BLaER1 (cell line): Measurements from ENCODE around the gene GBE1.
A peak's percentile ranks its signal among the peaks of the same experiment; 100 is the strongest.

Source experiments
- H3K27ac ChIP-seq: shearing (Covaris generic); formaldehyde crosslinking; 2 replicates; pipeline ENCODE4 v1.8.1; 2022
- H3K27me3 ChIP-seq: shearing (Covaris generic); formaldehyde crosslinking; 2 replicates; pipeline ENCODE4 v1.8.1; 2022
- H3K36me3 ChIP-seq: shearing (Covaris generic); formaldehyde crosslinking; 2 replicates; pipeline ENCODE4 v1.8.1; 2022
- H3K4me1 ChIP-seq: shearing (Covaris generic); formaldehyde crosslinking; 2 replicates; pipeline ENCODE4 v1.8.1; 2022
- H3K4me2 ChIP-seq: shearing (Covaris generic); formaldehyde crosslinking; 2 replicates; pipeline ENCODE4 v1.8.1; 2022
- H3K4me3 ChIP-seq: shearing (Covaris generic); formaldehyde crosslinking; 2 replicates; pipeline ENCODE4 v1.8.1; 2022
- H3K9ac ChIP-seq: shearing (Covaris generic); formaldehyde crosslinking; 2 replicates; pipeline ENCODE4 v1.8.1; 2022
- H3K9me3 ChIP-seq: shearing (Covaris generic); formaldehyde crosslinking; 2 replicates; pipeline ENCODE4 v1.8.1; 2022
- H4K20me1 ChIP-seq: shearing (Covaris generic); formaldehyde crosslinking; 2 replicates; pipeline ENCODE4 v1.8.1; 2022
- Cebpa-rat ChIP-seq: shearing (Covaris generic); IDR thresholded peaks from 2 replicates; pipeline ENCODE4 v1.8.1; 2022

GBE1 gene

DNA sequence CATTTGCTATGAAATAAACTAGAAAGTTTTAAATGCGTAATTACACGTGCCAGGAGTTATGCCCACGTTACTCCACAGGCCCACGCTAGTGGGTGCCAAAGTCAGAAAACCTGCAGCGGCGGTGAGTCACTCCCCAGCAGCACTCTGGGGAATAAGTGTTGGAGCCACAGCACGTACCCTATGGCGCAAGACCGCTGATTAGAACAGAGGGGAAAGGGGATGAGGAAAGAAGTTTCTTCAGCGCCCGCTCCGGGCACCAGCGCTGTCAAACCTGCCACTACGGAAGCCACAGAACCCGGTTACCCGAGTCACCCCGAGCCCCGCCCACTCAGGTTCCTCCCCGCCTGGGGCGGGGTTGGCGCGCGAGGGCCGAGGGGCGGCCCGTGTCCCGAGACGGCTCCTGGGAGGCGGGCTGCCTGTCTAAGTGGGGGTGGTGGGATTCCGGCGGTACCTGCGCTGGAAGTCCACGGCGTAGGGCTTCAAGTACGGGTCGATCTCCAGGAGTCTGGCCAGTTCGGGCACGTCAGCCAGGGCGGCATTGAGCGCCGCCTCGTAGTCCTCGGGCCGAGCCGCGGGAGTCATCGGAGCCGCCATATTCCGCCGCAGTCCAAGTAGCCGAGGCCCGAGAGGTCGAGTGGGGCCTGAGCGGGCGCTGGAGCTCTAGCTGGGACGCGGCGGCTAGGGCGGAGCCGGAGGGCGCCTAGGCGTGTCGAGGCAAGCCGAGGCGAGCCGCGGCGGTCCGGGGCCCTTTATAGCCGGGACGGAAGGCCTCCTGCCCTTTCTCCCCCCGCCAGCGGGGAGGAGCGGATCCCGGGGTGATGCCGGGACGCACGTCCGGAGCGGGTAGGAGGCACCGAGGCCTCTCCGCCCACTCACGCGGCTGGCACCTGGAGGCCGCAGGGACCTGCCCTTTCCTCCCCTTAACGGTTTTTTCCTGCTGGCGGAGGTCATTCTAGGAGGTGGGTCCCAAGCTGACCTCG is at the start of gene GBE1:
Gene GBE1, minus strand, starts transcription at position 722 of the 980 bp plus-strand sequence. Its CDS starts 128 bp downstream, at position 594.
- peak within 1 kb of the TSS; percentile 78 for H3K4me2 ChIP-seq
- peak within 1 kb of the TSS; percentile 98 for H3K27ac ChIP-seq
- no peaks in the 10 kb centered on the region for H3K27me3 ChIP-seq
- H3K9me3 ChIP-seq: peaks cover 27% of the 10 kb centered on the region
- peaks cover 74% of the 10 kb centered on the region for H3K4me1 ChIP-seq
- peak within 1 kb of the TSS; percentile 72 for H3K4me3 ChIP-seq
- peak; percentile 98 for TF ChIP-seq Cebpa-rat
- peak within 1 kb of the TSS; percentile 97 for H3K9ac ChIP-seq
- H3K36me3 ChIP-seq: peaks cover 29% of the 10 kb centered on the region
- H4K20me1 ChIP-seq: no peaks in the 10 kb centered on the region

GRCh38 chr3:81808900-81809299 is 47.5 kb upstream of the GBE1 start:
- no peak overlapping the region for H3K27ac ChIP-seq
- peaks cover 17% of the 10 kb centered on the region for H3K9me3 ChIP-seq
- no peaks in the 10 kb centered on the region for H3K27me3 ChIP-seq
- H3K4me3 ChIP-seq: no peak overlapping the region
- H3K4me2 ChIP-seq: no peak overlapping the region
- H3K4me1 ChIP-seq: no peaks in the 10 kb centered on the region
- H3K36me3 ChIP-seq: no peaks in the 10 kb centered on the region
- no peaks in the 10 kb centered on the region for H4K20me1 ChIP-seq
- H3K9ac ChIP-seq: no peak overlapping the region
- TF ChIP-seq Cebpa-rat: no peak

- TF ChIP-seq Cebpa-rat: no peak
- no peak overlapping the region for H3K27ac ChIP-seq
- no peaks in the 10 kb centered on the region for H3K27me3 ChIP-seq
- no peak overlapping the region for H3K9ac ChIP-seq
- no peaks in the 10 kb centered on the region for H4K20me1 ChIP-seq
- no peaks in the 10 kb centered on the region for H3K4me1 ChIP-seq
- H3K4me2 ChIP-seq: no peak overlapping the region
- no peaks in the 10 kb centered on the region for H3K9me3 ChIP-seq
- H3K4me3 ChIP-seq: no peak overlapping the region
- no peaks in the 10 kb centered on the region for H3K36me3 ChIP-seq
Measured at GRCh38 chr3:81799403-81799802, 38.0 kb upstream of the GBE1 start.

GRCh38 chr3:81793410-81793809 is 32.0 kb upstream of the GBE1 start:
- no peak overlapping the region for H3K4me3 ChIP-seq
- H3K9me3 ChIP-seq: no peaks in the 10 kb centered on the region
- no peak overlapping the region for H3K27ac ChIP-seq
- TF ChIP-seq Cebpa-rat: no peak
- H3K27me3 ChIP-seq: no peaks in the 10 kb centered on the region
- peak overlapping the region; percentile 12; the same call in 1 of the 2 replicates for H3K4me2 ChIP-seq
- no peak overlapping the region for H3K9ac ChIP-seq
- H3K36me3 ChIP-seq: no peaks in the 10 kb centered on the region
- H4K20me1 ChIP-seq: no peaks in the 10 kb centered on the region
- peaks cover 14% of the 10 kb centered on the region for H3K4me1 ChIP-seq

GRCh38 chr3:81790117-81790516 is 28.7 kb upstream of the GBE1 start:
- no peaks in the 10 kb centered on the region for H3K9me3 ChIP-seq
- H3K4me2 ChIP-seq: no peak overlapping the region
- H3K27me3 ChIP-seq: no peaks in the 10 kb centered on the region
- H4K20me1 ChIP-seq: no peaks in the 10 kb centered on the region
- H3K36me3 ChIP-seq: no peaks in the 10 kb centered on the region
- H3K9ac ChIP-seq: no peak overlapping the region
- H3K4me1 ChIP-seq: peaks cover 16% of the 10 kb centered on the region
- H3K27ac ChIP-seq: no peak overlapping the region
- no peak for TF ChIP-seq Cebpa-rat
- no peak overlapping the region for H3K4me3 ChIP-seq

GRCh38 chr3:81789691-81790090 is 28.2 kb upstream of the GBE1 start:
- Histone ChIP-seq H3K27ac (no peak overlapping the region), H3K4me2 (no peak overlapping the region), H4K20me1 (no peaks in the 10 kb centered on the region), H3K4me1 (peaks cover 16% of the 10 kb centered on the region), H3K9ac (no peak overlapping the region), H3K27me3 (no peaks in the 10 kb centered on the region), H3K4me3 (no peak overlapping the region), H3K36me3 (no peaks in the 10 kb centered on the region), H3K9me3 (no peaks in the 10 kb centered on the region)
- no peak for TF ChIP-seq Cebpa-rat

- TF ChIP-seq Cebpa-rat: no peak
- Histone ChIP-seq H3K9me3 (no peaks in the 10 kb centered on the region), H3K27ac (no peak overlapping the region), H3K4me3 (no peak overlapping the region), H3K9ac (no peak overlapping the region), H3K36me3 (no peaks in the 10 kb centered on the region), H4K20me1 (no peaks in the 10 kb centered on the region), H3K4me1 (peaks cover 16% of the 10 kb centered on the region), H3K4me2 (0 out of 2 replicates have a peak overlapping the region, but pooled peaks have one; percentile 7), H3K27me3 (no peaks in the 10 kb centered on the region)
Measured at GRCh38 chr3:81788610-81789009, 27.2 kb upstream of the GBE1 start.

- Histone ChIP-seq H3K36me3 (no peaks in the 10 kb centered on the region), H3K27ac (no peak overlapping the region), H3K27me3 (no peaks in the 10 kb centered on the region), H3K9me3 (no peaks in the 10 kb centered on the region), H4K20me1 (no peaks in the 10 kb centered on the region), H3K4me1 (peaks cover 16% of the 10 kb centered on the region), H3K4me3 (no peak overlapping the region), H3K4me2 (no peak overlapping the region), H3K9ac (no peak overlapping the region)
- no peak for TF ChIP-seq Cebpa-rat
Measured at GRCh38 chr3:81788044-81788443, 26.6 kb upstream of the GBE1 start.

GRCh38 chr3:81782585-81782984 is 21.1 kb upstream of the GBE1 start:
- Histone ChIP-seq H3K9me3 (peaks cover 19% of the 10 kb centered on the region), H4K20me1 (no peaks in the 10 kb centered on the region), H3K9ac (no peak overlapping the region), H3K36me3 (no peaks in the 10 kb centered on the region), H3K27me3 (no peaks in the 10 kb centered on the region), H3K4me1 (no peaks in the 10 kb centered on the region), H3K4me3 (no peak overlapping the region), H3K27ac (no peak overlapping the region), H3K4me2 (no peak overlapping the region)
- TF ChIP-seq Cebpa-rat: no peak

DNA sequence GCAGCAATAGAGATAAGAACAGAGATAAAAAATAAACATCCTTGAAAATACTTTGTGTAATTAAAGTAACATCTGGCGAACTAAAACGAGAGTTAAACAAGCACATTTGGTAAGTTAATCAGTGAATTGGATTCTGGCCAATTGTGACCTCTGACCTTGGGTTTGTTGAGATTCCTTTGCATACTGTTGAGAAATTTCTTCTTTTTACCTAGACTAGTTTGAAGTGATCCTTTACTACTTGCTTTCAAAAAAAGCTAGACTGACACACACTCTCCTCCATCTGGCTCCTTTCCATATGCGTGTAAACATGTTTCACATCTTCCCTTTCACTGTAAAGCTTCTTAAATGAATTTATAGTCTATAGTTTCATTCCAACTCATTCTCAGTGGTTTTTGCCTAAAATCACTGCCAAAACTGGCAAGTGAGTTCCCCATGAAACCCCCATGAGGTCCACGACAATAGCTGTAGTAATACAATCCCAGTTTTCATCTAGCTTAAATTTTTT is 17.3 kb upstream of the GBE1 start:
- H3K4me2 ChIP-seq: no peak overlapping the region
- no peak for TF ChIP-seq Cebpa-rat
- H3K4me1 ChIP-seq: no peaks in the 10 kb centered on the region
- no peaks in the 10 kb centered on the region for H3K27me3 ChIP-seq
- H3K4me3 ChIP-seq: no peak overlapping the region
- no peak overlapping the region for H3K9ac ChIP-seq
- no peaks in the 10 kb centered on the region for H3K36me3 ChIP-seq
- H3K27ac ChIP-seq: no peak overlapping the region
- no peaks in the 10 kb centered on the region for H4K20me1 ChIP-seq
- peaks cover 19% of the 10 kb centered on the region for H3K9me3 ChIP-seq
